Prostate gland (tissue), 2 donors: ENCODE data around the gene MRGPRG.

Experiments used
- CTCF ChIP-seq, 4 experiments: fragments of 200-600 bp in 2 of 4; fragments of 450-650 bp in 2 of 4; sonication (generic) in 2 of 4; IDR thresholded peaks; 1 replicate in 3 of 4; 2 replicates in 1 of 4; pipeline ENCODE4 v1.5.1; 2016 to 2019; ENCODE audit warnings: antibody characterized with exemption in 4 of 4, mild to moderate bottlenecking in 2 of 4, moderate library complexity in 2 of 4
- POLR2A ChIP-seq: fragments of 450-650 bp; IDR thresholded peaks from one replicate; pipeline ENCODE4 v1.6.1; 2016; ENCODE audit warnings: antibody characterized with exemption, mild to moderate bottlenecking
- POLR2AphosphoS5 ChIP-seq: sonication (generic); formaldehyde crosslinking; IDR thresholded peaks from one replicate; pipeline ENCODE4 v1.6.1; 2017; ENCODE audit warnings: antibody characterized with exemption

GRCh38 chr11:3220101-3220500 lies 1.5 kb upstream of the MRGPRG start:
- TF ChIP-seq CTCF (IDR thresholded peaks at IDR 0.05) (no peak), POLR2A (no peak), POLR2AphosphoS5 (no peak)
